NB4 (cell line): Measurements from ENCODE around the gene PJA1.

Source experiments
- DNase-seq: peaks from one replicate; pipeline ENCODE4 v3.0.0; 2010; ENCODE audit warnings: low read depth
- H3K4me3 ChIP-seq: one replicate; pipeline ENCODE4 v1.5.1; 2011; ENCODE audit warnings: mild to moderate bottlenecking, low read depth, low read length, moderate library complexity
- MYC ChIP-seq: IDR thresholded peaks from 2 replicates; pipeline ENCODE4 v1.6.1; 2011; ENCODE audit warnings: low read depth, low read length
- POLR2A ChIP-seq: IDR thresholded peaks from 2 replicates; pipeline ENCODE4 v1.6.1; 2011; ENCODE audit warnings: mild to moderate bottlenecking; ENCODE audit not compliant: insufficient read length; ENCODE audit errors: extremely low read depth
- TF ChIP-seq, protein P1 (sequence below): IDR thresholded peaks from one replicate; pipeline ENCODE4 v1.5.1; 2012; ENCODE audit warnings: low read depth, low read length
- TF ChIP-seq, protein P2 (sequence below): IDR thresholded peaks from 2 replicates; pipeline ENCODE4 v1.6.1; 2011; ENCODE audit warnings: low read depth, low read length

The PJA1 gene

DNA sequence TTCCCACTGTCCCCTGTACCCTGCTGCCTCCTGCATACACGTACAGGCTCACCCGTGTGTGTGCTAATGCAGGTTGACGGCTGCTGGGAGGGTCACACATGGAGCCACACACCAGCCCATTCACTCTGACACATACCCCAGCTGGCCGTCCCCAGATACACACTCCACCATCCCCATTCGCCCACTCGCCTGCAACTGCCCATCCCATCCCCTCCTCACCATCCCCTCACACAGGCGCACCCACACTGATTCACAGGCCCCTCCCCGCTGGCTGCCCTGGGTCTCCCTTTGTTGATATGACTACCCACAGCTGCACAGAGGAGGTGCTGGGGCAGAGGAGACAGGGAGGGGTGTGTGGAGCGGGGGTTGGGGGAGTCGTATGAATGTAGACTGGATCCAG lies 25.7 kb downstream of the PJA1 start:
- H3K4me3 ChIP-seq: no peak overlapping the region
- TF ChIP-seq, protein P1, sequence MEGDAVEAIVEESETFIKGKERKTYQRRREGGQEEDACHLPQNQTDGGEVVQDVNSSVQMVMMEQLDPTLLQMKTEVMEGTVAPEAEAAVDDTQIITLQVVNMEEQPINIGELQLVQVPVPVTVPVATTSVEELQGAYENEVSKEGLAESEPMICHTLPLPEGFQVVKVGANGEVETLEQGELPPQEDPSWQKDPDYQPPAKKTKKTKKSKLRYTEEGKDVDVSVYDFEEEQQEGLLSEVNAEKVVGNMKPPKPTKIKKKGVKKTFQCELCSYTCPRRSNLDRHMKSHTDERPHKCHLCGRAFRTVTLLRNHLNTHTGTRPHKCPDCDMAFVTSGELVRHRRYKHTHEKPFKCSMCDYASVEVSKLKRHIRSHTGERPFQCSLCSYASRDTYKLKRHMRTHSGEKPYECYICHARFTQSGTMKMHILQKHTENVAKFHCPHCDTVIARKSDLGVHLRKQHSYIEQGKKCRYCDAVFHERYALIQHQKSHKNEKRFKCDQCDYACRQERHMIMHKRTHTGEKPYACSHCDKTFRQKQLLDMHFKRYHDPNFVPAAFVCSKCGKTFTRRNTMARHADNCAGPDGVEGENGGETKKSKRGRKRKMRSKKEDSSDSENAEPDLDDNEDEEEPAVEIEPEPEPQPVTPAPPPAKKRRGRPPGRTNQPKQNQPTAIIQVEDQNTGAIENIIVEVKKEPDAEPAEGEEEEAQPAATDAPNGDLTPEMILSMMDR: no peak
- no peak for TF ChIP-seq MYC
- no peak for TF ChIP-seq POLR2A
- TF ChIP-seq, protein P2, sequence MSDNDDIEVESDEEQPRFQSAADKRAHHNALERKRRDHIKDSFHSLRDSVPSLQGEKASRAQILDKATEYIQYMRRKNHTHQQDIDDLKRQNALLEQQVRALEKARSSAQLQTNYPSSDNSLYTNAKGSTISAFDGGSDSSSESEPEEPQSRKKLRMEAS: no peak
- peak; percentile 16 for DNase-seq

DNA sequence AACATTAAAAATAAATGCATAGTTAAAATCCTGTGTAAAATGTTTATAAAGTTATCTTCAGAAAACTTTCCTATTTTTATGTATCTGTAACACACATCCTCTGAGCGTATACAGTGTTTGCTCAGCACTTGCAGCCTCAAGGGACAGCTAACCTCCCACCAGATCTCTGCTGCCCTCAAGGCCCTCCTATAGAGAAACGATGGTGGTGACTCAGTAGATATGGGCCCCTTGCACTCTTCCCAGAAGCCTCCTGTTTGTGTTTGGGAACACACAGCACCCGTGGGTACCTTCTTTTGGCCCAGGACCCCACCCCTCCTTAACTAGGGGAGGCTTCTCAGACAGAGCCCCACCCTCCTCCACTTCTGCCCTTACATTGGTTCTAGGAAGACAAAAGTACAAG lies 26.7 kb downstream of the PJA1 start:
- peak; percentile 71 for DNase-seq
- no peak for TF ChIP-seq MYC
- TF ChIP-seq, protein P2: no peak
- TF ChIP-seq, protein P1: no peak
- no peak overlapping the region for H3K4me3 ChIP-seq

DNA sequence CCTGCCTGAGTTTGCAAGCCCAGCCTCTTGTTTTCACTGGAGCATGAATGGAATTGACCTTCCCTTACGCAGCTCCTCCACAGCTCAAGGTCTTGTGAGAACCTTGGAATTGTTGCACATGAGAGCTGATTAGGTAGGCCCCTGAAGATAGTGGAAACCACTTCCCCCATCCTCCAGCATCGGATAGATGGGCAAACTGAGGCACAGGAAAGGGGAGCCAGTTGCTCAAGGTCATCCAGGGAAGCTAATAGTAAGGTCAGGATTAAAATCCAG lies 27.2 kb downstream of the PJA1 start:
- no peak for DNase-seq
- no peak overlapping the region for H3K4me3 ChIP-seq
- TF ChIP-seq POLR2A (no peak), MYC (no peak)
- TF ChIP-seq, protein P1: no peak
- TF ChIP-seq, protein P2: no peak

DNA sequence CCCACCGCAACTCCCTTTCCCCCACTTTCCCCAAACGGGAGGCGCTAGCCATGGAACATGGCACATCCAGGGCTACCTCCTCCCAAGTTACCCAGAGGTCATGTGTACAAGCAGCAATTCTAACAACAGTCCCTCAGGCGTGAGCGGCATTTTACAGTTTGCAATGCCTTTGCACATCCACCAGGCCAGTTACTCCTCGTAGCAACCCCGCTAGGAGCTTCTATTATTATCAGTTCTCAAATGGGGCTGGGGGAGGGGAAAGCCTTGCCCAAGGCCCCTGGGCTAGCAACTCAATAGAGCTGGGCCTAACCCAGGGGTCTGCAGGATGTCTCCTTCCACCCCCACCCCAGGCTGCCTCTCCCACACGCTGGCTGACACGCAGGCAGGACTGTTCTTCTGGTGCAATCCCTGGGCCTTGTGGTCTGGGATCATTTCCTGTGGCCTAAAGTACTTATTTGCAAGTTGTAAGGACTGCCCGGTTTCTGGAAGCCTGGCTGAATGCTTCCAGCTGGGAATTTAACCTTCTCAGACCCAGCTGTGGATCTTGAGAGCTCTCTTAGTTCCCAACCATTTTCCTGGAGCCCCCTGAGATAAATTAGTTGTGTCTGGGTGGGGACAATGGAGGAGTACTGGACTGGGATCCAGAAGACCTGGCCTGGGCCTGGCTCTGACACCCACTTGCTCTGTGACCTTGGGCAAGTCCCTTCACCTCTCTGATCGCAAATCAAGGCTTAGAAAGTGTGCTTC lies 27.7 kb downstream of the PJA1 start:
- DNase-seq: peak; percentile 78
- no peak for TF ChIP-seq POLR2A
- TF ChIP-seq, protein P2: no peak
- TF ChIP-seq MYC: no peak
- TF ChIP-seq, protein P1: no peak
- no peak overlapping the region for H3K4me3 ChIP-seq

DNA sequence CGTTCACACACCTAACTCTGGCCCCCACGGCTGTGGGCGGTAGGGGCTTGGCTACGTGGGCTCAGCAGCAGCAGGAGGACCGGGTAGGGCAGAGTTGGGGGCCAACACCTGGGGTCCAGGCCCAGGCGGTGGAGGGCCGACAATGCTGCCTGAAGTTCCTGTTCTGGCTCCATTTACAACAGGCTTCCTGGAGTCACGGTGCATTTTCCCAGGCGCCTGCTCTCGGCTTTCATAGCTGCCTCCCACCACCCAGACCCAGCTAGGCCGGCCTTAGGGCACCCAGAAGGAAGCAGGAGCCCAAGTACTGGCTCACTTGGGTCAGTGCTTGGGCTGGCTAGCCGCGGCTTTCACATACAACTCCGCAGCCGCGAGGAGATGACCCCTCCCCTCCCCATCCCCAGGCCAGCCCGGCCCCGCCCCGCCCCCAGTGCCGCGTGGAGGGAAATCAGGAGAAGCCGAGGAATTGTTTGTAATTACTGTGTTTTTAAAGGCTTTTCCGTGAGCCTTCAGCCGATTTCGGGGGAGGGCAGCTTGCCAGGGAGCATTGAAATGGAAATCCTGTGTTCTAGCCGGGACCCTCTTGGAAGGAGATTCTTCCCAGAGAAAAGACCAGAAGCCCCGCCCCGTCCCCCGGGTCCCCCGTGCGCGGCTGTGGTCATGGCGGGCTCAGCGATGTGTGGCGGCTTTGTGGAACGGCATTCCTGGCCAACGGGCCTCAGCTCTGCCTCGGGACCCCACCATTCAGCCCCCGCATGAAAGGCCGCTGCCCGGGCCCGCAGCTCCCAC lies 28.5 kb downstream of the PJA1 start:
- H3K4me3 ChIP-seq: peak overlapping the region; percentile 21
- no peak for TF ChIP-seq MYC
- TF ChIP-seq, protein P1: no peak
- TF ChIP-seq POLR2A: no peak
- TF ChIP-seq, protein P2: no peak
- DNase-seq: peak; percentile 37
